Measurements from ENCODE around the gene DDX60.

- TF ChIP-seq, protein P1, sequence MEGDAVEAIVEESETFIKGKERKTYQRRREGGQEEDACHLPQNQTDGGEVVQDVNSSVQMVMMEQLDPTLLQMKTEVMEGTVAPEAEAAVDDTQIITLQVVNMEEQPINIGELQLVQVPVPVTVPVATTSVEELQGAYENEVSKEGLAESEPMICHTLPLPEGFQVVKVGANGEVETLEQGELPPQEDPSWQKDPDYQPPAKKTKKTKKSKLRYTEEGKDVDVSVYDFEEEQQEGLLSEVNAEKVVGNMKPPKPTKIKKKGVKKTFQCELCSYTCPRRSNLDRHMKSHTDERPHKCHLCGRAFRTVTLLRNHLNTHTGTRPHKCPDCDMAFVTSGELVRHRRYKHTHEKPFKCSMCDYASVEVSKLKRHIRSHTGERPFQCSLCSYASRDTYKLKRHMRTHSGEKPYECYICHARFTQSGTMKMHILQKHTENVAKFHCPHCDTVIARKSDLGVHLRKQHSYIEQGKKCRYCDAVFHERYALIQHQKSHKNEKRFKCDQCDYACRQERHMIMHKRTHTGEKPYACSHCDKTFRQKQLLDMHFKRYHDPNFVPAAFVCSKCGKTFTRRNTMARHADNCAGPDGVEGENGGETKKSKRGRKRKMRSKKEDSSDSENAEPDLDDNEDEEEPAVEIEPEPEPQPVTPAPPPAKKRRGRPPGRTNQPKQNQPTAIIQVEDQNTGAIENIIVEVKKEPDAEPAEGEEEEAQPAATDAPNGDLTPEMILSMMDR (IDR thresholded peaks at IDR 0.05) = no peak
- TF ChIP-seq POLR2A (IDR thresholded peaks at IDR 0.05) = no peak
Observed at GRCh38 chr4:168362025-168362401, 43.5 kb upstream of the DDX60 start.
